ENCODE measurements around the gene FAM83G. TPM values are rescaled to one million over a fixed set of nuclear protein-coding genes. Genes with fewer than 3 reads are reported as not detected.

Gene FAM83G
- total RNA-seq, 1 donor from 2014 or later, result 11.2 TPM

DNA sequence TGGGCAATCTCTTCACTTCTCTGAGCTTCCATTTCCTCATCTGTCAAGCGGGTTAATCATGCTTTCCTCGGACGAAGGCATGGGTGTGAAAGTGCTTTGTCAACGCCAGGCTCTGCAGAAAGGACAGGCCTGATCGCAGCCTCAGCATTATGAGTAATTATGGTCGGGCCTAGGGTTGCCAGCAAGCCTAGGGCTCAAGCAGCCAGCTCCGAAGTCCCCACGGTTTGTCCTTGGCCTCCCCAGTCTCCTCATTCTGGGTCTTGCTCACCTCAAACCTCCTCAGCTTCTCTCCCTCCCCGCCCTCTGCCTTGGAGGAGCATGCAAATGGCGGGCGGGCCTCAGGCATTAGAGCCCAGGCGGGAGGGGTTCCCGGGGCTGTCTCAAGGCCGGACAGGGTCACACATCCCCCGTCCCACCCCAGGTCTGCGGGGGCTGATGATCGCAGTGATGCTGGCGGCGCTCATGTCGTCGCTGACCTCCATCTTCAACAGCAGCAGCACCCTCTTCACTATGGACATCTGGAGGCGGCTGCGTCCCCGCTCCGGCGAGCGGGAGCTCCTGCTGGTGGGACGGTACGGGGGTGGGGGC is 10.2 kb upstream of the FAM83G start:
- H3K9me3 ChIP-seq, result no peaks in the 10 kb centered on the region
- H3K27me3 ChIP-seq, result no peaks in the 10 kb centered on the region
- DNase-seq (ENCODE audit: low spot score in 2 of 2), result no peak
- H3K4me1 ChIP-seq, result no peaks in the 10 kb centered on the region
- H3K36me3 ChIP-seq, result no peaks in the 10 kb centered on the region
- no peak overlapping the region for H3K27ac ChIP-seq
- intact Hi-C loops (cut with DNase I), result no loop called here
- H3K4me3 ChIP-seq, result no peak overlapping the region
- TF ChIP-seq, protein P1, sequence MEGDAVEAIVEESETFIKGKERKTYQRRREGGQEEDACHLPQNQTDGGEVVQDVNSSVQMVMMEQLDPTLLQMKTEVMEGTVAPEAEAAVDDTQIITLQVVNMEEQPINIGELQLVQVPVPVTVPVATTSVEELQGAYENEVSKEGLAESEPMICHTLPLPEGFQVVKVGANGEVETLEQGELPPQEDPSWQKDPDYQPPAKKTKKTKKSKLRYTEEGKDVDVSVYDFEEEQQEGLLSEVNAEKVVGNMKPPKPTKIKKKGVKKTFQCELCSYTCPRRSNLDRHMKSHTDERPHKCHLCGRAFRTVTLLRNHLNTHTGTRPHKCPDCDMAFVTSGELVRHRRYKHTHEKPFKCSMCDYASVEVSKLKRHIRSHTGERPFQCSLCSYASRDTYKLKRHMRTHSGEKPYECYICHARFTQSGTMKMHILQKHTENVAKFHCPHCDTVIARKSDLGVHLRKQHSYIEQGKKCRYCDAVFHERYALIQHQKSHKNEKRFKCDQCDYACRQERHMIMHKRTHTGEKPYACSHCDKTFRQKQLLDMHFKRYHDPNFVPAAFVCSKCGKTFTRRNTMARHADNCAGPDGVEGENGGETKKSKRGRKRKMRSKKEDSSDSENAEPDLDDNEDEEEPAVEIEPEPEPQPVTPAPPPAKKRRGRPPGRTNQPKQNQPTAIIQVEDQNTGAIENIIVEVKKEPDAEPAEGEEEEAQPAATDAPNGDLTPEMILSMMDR (IDR thresholded peaks at IDR 0.05), result no peak

DNA sequence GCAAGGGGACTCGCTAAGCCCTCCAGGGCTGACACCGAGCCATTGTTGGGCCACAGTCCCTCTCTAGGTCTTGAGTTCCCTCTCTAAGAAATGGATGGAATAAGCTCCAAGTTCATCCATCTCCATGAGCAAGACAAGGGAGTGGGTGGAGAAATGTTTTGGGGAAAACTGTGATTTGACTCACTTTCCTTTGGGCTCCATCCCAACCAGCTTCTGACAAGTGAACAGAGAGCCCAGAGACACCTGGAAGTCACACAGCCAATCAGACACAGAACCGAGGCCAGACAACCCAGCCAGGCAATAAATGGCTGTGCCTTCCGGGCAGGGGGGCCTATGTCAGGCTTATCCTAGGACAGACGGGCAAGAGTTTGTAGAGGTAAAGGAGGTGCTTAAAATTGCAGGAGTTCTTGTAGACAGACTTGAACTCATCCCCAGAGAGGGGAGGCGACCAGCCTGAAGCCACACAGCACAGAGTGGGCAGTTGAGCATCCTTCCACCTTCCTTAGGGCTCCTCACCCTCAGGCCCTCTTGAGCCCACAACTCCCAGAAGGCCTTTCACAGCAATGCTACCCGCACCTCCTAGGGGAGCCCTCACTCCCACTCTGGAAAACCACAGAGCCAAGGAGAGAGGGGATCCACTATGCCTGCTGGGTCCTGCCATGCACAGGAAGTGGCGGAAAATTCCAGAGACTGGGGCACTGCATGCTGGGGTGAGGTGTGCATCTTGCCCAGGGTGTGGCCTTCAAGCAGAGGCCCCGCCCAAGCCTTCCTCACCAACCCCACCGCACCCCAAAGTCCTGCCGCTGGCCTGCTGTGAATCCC is 9.5 kb upstream of the FAM83G start:
- Histone ChIP-seq H3K27me3 (no peaks in the 10 kb centered on the region), H3K4me3 (no peak overlapping the region), H3K9me3 (no peaks in the 10 kb centered on the region), H3K27ac (no peak overlapping the region), H3K4me1 (no peaks in the 10 kb centered on the region), H3K36me3 (no peaks in the 10 kb centered on the region)
- no peak for DNase-seq (ENCODE audit: low spot score in 2 of 2)
- intact Hi-C loops (cut with DNase I), result no loop called here
- TF ChIP-seq, protein P1 (IDR thresholded peaks at IDR 0.05), result no peak

DNA sequence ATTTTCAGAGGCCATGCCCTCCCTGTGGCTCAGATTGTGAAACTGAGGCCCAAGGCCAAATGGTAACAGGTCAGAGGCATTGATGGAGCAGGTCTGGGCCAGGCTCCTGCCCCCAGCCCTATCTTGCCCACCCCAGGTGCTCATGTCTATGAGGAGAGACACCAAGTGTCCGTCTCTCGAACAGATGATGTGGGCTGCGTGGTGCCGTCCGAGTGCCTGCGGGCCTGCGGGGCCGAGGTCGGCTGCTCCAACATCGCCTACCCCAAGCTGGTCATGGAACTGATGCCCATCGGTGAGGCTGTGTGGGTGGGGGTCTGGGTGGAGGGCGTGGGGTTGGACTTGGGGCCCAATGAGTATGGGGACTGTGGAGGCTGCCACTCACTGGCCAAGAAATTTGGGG is 8.7 kb upstream of the FAM83G start:
- H3K27me3 ChIP-seq, result no peaks in the 10 kb centered on the region
- no peak overlapping the region for H3K4me3 ChIP-seq
- TF ChIP-seq, protein P1 (IDR thresholded peaks at IDR 0.05), result no peak
- no peaks in the 10 kb centered on the region for H3K9me3 ChIP-seq
- DNase-seq (ENCODE audit: low spot score in 2 of 2), result no peak
- intact Hi-C loops (cut with DNase I), result no loop called here
- no peaks in the 10 kb centered on the region for H3K4me1 ChIP-seq
- no peaks in the 10 kb centered on the region for H3K36me3 ChIP-seq
- H3K27ac ChIP-seq, result no peak overlapping the region

DNA sequence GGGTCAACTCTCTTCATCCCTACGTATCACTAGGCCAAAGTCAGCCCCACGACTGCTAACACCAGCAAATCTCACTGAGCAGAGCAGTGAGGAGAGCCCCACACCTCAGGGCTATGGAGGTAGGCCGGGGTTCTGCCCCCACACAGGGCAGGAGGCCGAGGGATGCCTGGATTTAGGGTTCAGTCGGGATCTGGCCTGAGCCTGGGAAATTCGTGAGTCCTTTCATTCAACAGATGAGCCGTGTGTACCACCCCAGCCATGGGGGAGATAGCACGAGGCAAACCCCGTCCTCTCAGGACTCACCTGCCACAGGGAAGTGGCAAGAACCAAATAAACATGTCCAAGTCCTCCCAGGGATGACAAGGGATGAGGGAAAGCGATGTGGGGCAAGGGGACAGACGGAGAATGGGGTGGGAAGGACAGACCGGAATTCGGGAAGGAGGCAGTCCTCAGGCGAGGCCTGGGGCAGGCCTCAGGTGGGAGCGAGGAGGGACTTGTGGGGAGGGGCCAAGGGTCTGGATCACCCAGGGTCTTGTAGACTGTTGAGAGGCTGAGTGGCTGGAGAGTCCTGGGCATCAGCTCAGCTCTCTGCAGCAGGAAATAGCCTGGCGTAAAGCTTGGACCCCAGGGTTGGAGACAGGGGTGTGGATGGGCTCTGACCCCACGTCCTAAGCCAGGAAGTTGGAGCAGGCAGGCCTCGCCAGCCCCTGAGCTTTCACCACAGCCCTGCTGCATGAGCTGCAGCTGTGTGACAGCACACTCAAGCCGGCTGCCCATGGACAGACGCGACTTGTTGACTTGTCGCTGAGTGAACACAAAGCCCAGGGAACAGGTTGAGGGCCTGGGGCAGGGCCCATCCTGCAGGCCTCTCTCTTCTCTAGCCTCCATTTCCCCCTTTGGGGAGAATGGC is 7.9 kb upstream of the FAM83G start:
- no peaks in the 10 kb centered on the region for H3K36me3 ChIP-seq
- intact Hi-C loops (cut with DNase I), result no loop called here
- no peak for DNase-seq (ENCODE audit: low spot score in 2 of 2)

DNA sequence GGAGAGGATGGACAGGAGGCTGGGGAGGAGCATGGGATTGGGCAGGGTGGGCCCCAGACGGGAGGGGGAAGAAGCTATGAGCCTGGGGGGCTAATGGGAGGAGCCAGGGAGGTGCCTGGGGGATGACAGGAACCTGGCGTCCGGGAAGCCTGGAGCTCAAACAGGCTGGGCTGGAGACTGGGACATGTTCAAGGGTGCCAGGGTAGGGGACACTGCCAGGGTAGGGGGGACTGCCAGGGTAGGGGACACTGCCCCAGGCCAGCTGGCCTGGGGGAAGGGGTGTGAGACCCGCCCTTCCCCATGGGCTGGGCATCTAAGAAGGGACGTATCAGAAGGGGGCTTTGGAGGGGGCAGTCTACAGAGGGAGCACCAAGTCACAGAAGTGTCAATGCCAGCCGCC is 7.0 kb upstream of the FAM83G start:
- Histone ChIP-seq H3K36me3 (no peaks in the 10 kb centered on the region), H3K27ac (no peak overlapping the region), H3K27me3 (no peaks in the 10 kb centered on the region), H3K9me3 (no peaks in the 10 kb centered on the region), H3K4me3 (no peak overlapping the region), H3K4me1 (no peaks in the 10 kb centered on the region)
- intact Hi-C loops (cut with DNase I), result no loop called here
- no peak for DNase-seq (ENCODE audit: low spot score in 2 of 2)
- TF ChIP-seq, protein P1 (IDR thresholded peaks at IDR 0.05), result no peak

More for the DNA sequence above, 7.9 kb upstream of the FAM83G start:
- Histone ChIP-seq H3K4me3 (no peak overlapping the region), H3K9me3 (no peaks in the 10 kb centered on the region), H3K27ac (no peak overlapping the region), H3K4me1 (no peaks in the 10 kb centered on the region), H3K27me3 (no peaks in the 10 kb centered on the region)
- TF ChIP-seq, protein P1 (IDR thresholded peaks at IDR 0.05), result no peak

Measured in ascending aorta (tissue), 2 donors.